Right cardiac atrium (tissue), 5 donors: ENCODE measurements around the gene ANXA8. TPM values are rescaled to one million over a fixed set of nuclear protein-coding genes. Genes with fewer than 3 reads are reported as not detected.
A peak's percentile ranks its signal among the peaks of the same experiment; 100 is the strongest.
"Not testable (repeated sequence)": the region's sequence is repeated elsewhere in the genome, so short reads cannot be mapped to it uniquely, and the experiment has no call there.

Experiments used
- ATAC-seq, 2 donors: fragments of 200-7000 bp; cut with Tn5 transposase; one replicate each; pipeline versions ENCODE4 v1.8.0 to v1.9.1; 2020; ENCODE audit warnings: moderate library complexity in 2 of 2, mild to moderate bottlenecking in 1 of 2
- DNase-seq, 3 donors: peaks; one replicate each; pipeline ENCODE4 v3.0.0-alpha.2; 2020
- H3K27ac ChIP-seq: one replicate; pipeline ENCODE4 v1.5.1; 2013; ENCODE audit warnings: mild to moderate bottlenecking, low read length, control low read depth, moderate library complexity
- H3K27me3 ChIP-seq: one replicate; pipeline ENCODE4 v1.6.1; 2013; ENCODE audit not compliant: control insufficient read depth, insufficient read depth
- H3K4me1 ChIP-seq: one replicate; pipeline ENCODE4 v1.6.1; 2013; ENCODE audit warnings: low read length; ENCODE audit not compliant: control insufficient read depth, insufficient read depth
- H3K4me3 ChIP-seq: one replicate; pipeline ENCODE4 v1.5.1; 2013; ENCODE audit warnings: low read length, control low read depth
- H3K9me3 ChIP-seq: one replicate; pipeline ENCODE4 v1.6.1; 2013; ENCODE audit warnings: low read length; ENCODE audit not compliant: control insufficient read depth
- WGBS: extraction: QIAGEN DNeasy Blood & Tissue Kit; methylation state at CpG from one replicate; pipeline ENCODE4 v1.1.7; 2013; 5-methylcytosine and 5-hydroxymethylcytosine counted together
- intact Hi-C, 4 donors: fragments of 100-400 bp; cut with DNase I; formaldehyde crosslinking; loops; one replicate each; pipeline versions ENCODE4 v1.11.0 to v1.14.0; 2022 to 2023
- long read RNA-seq, 4 donors: library from polyadenylated mRNA; unstranded; transcript quantifications; one replicate each; pipeline ENCODE4 v2.0.0, GENCODE V29; 2020 to 2021
- polyA plus RNA-seq: library from polyadenylated mRNA; stranded (reverse); fragments of 200-250 nt; gene quantifications from one replicate; pipeline ENCODE4 v1.2.3, GENCODE V29; 2013
- total RNA-seq, 4 donors: library from RNA; stranded (reverse); fragmentation: NEBNext Ultra II Directional; extraction: Animal tissue kit (Norgen Biotek cat#: 25700); gene quantifications; one replicate each; pipeline ENCODE4 v1.2.1, GENCODE V29; 2021
- donor health status: healthy with polysubstance abuse.
- donor health status: DM: no; HTN: yes; CAD: no.
- donor health status: DM: no; HTN: no; CAD: no.
- donor health status: DM: no; HTN: yes; CAD: no; lungs with severe emphysema.
- donor health status: DM: yes; HTN: yes; CAD: no.

The ANXA8 gene
- total RNA-seq (1 to 10 TPM in 1 of 4 donors, under 1 TPM in 3; 0.62 to 1.3 (median 0.80) TPM), polyA plus RNA-seq (0.27 TPM)
- long read RNA-seq, donor 1, partial matches to known transcripts = 1 of 4 reads
- long read RNA-seq, donor 1, other reads (novel, unspliced or antisense) = 1 of 4 reads
- long read RNA-seq, donor 2 = 0 reads
- long read RNA-seq, donor 3, partial matches to known transcripts = 0 of 2 reads
- long read RNA-seq, donor 3, other reads (novel, unspliced or antisense) = 1 of 2 reads
- long read RNA-seq, donor 4 = 0 reads

- H3K4me1 ChIP-seq, H3K9me3 ChIP-seq, intact Hi-C loops, H3K4me3 ChIP-seq, H3K27ac ChIP-seq, DNase-seq, H3K27me3 ChIP-seq: not testable (repeated sequence)
- WGBS = 84% methylated on average over 8 of the region's 11 CpGs
- peak; percentile 37 to 51 for ATAC-seq
Measured at GRCh38 chr10:47483923-47484322, at the start of gene ANXA8. TSS of gene ANXA8 (minus strand) at chr10:47484115. CDS start at chr10:47483933, 182 bp downstream.

- H3K4me1 ChIP-seq, DNase-seq, intact Hi-C loops, H3K27me3 ChIP-seq, H3K9me3 ChIP-seq, H3K4me3 ChIP-seq, ATAC-seq, H3K27ac ChIP-seq: not testable (repeated sequence)
- no CpG with 5 or more reads among the region's 20 CpGs for WGBS
Measured at GRCh38 chr10:47523475-47523874, 39.6 kb upstream of the ANXA8 start, which contains the start of gene AGAP9. TSS of gene AGAP9 (minus strand) at chr10:47523638. CDS start at chr10:47523526, 112 bp downstream.

DNA sequence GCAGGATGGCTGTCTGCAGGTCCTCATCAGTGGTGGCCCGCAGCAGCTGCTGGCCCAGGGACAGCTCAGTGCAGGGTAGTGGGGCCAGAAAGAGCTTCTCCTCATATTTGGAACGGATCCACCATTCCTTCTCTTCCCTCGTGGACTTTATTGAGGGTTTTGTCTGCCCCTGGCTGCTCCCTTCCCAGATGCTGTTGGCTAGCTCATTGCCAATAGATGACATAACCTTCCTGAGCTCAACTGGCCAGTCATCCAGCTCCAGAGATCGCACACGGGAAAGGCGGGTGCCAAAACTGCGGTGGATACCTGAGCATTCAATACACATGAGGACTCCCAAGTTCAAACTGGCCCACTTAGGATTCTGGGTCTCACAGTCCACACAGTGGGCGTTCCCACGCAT lies 18.4 kb upstream of the ANXA8 start:
- H3K4me3 ChIP-seq, H3K27me3 ChIP-seq, H3K4me1 ChIP-seq, DNase-seq, H3K27ac ChIP-seq, intact Hi-C loops, H3K9me3 ChIP-seq, ATAC-seq: not testable (repeated sequence)
- 86% methylated on average over 9 of the region's 9 CpGs for WGBS

GRCh38 chr10:47494226-47494625 lies 10.3 kb upstream of the ANXA8 start:
- WGBS = 32% methylated on average over 1 of the region's 6 CpGs
- H3K27ac ChIP-seq, H3K27me3 ChIP-seq, intact Hi-C loops, DNase-seq, H3K4me1 ChIP-seq, H3K9me3 ChIP-seq, ATAC-seq, H3K4me3 ChIP-seq: not testable (repeated sequence)

GRCh38 chr10:47491600-47491999 lies 7.7 kb upstream of the ANXA8 start, which contains the start of gene FAM25G:
TSS of gene FAM25G (minus strand) at chr10:47491700. CDS start at chr10:47491674, 26 bp downstream.
- H3K27ac ChIP-seq, DNase-seq, H3K4me3 ChIP-seq, H3K27me3 ChIP-seq, intact Hi-C loops, H3K9me3 ChIP-seq, ATAC-seq, H3K4me1 ChIP-seq: not testable (repeated sequence)
- 81% methylated on average over 6 of the region's 9 CpGs for WGBS

- DNase-seq, ATAC-seq, H3K4me1 ChIP-seq, H3K4me3 ChIP-seq, H3K9me3 ChIP-seq, H3K27me3 ChIP-seq, H3K27ac ChIP-seq, intact Hi-C loops: not testable (repeated sequence)
- 88% methylated on average over 2 of the region's 7 CpGs for WGBS
Measured at GRCh38 chr10:47489630-47490029, 5.7 kb upstream of the ANXA8 start.

- ATAC-seq, H3K4me1 ChIP-seq, H3K9me3 ChIP-seq, intact Hi-C loops, H3K27ac ChIP-seq, H3K4me3 ChIP-seq, DNase-seq, H3K27me3 ChIP-seq: not testable (repeated sequence)
- 56% methylated on average over 3 of the region's 4 CpGs for WGBS
Measured at GRCh38 chr10:47485943-47486342, 2.0 kb upstream of the ANXA8 start.

DNA sequence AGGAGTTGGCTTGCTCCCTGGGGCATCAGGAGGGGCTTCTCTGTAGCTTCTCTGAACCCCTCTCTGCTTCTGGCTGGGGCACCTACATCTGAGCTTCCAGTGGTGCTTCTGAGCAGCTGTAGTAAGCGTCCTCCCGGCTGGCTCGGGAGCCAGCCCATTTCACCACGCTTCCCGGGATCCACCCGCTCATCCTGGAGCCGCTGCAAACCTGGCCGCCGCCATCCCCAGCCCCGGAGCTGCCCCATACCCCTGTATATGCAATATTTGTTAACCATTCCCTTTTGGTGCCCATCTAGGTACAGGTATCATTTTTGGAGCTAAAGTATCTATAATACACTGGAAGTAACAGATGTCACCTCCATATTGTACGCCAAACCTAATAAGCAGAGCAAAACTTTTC lies 871 bp upstream of the ANXA8 start:
- WGBS = 90% methylated on average over 11 of the region's 11 CpGs
- DNase-seq, ATAC-seq, H3K4me1 ChIP-seq, H3K27me3 ChIP-seq, intact Hi-C loops, H3K9me3 ChIP-seq, H3K4me3 ChIP-seq, H3K27ac ChIP-seq: not testable (repeated sequence)

- no CpG with 5 or more reads among the region's 1 CpG for WGBS
Measured at GRCh38 chr10:47482367-47482766, 1.5 kb downstream of the ANXA8 start.

DNA sequence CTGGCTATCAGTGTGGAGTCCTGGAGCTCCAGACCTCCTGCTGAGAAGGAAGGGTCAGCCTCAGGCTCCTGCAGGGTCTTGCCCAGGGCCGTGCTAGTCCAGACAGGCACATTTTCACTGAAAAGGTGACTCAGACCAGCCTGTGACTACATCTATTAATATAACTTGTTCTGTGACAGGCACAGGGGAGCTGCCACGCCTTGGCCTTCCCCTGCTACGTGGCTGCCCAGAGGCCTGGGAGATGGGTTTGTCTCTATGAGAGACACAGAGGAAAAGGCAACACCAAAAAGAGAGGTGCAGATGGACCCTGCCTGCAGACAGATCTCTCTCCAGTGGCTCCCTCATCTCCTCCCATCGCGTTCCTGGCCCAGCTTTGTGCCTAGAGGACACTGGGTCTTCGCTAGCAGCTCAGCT lies 2.1 kb downstream of the ANXA8 start:
- not testable (repeated sequence) for DNase-seq

More at GRCh38 chr10:47482367-47482766, 1.5 kb downstream of the ANXA8 start:
- H3K27me3 ChIP-seq, H3K9me3 ChIP-seq, H3K4me3 ChIP-seq, DNase-seq, H3K27ac ChIP-seq, H3K4me1 ChIP-seq, intact Hi-C loops: not testable (repeated sequence)
- ATAC-seq = peak; percentile 7 to 62

GRCh38 chr10:47481182-47481766 lies 2.6 kb downstream of the ANXA8 start:
- H3K27me3 ChIP-seq, intact Hi-C loops, ATAC-seq, H3K9me3 ChIP-seq, H3K4me1 ChIP-seq, H3K4me3 ChIP-seq, H3K27ac ChIP-seq: not testable (repeated sequence)
- WGBS = 64% methylated on average over 6 of the region's 10 CpGs
- DNase-seq = peak in 1 of 3 donors; percentile 32

More for the DNA sequence above, 2.1 kb downstream of the ANXA8 start:
- H3K9me3 ChIP-seq, H3K4me3 ChIP-seq, H3K27me3 ChIP-seq, intact Hi-C loops, H3K4me1 ChIP-seq, H3K27ac ChIP-seq: not testable (repeated sequence)
- WGBS = 74% methylated on average over 5 of the region's 6 CpGs
- peak; percentile 19 to 36 for ATAC-seq
